ENCODE data around the gene RASL10B.

The RASL10B gene, protein sequence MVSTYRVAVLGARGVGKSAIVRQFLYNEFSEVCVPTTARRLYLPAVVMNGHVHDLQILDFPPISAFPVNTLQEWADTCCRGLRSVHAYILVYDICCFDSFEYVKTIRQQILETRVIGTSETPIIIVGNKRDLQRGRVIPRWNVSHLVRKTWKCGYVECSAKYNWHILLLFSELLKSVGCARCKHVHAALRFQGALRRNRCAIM

GRCh38 chr17:35731239-35731916, at the start of gene RASL10B:
Gene RASL10B (plus strand): TSS chr17:35731639. CDS start chr17:35735185, 3,546 bp downstream.
- POLR2A ChIA-PET, result no interaction called here
- CTCF ChIA-PET, result interaction anchor here (0.9 to 2.2 kb wide), 6 partner anchors 11 to 118 kb away, joined by 3 to 14 read pairs (median 6); no protein-coding TSS in a partner anchor
- DNase-seq (ENCODE audit: extremely low spot score), result peak; percentile 53

GRCh38 chr17:35683591-35683990, 47.8 kb upstream of the RASL10B start:
- TF ChIP-seq, protein P1, sequence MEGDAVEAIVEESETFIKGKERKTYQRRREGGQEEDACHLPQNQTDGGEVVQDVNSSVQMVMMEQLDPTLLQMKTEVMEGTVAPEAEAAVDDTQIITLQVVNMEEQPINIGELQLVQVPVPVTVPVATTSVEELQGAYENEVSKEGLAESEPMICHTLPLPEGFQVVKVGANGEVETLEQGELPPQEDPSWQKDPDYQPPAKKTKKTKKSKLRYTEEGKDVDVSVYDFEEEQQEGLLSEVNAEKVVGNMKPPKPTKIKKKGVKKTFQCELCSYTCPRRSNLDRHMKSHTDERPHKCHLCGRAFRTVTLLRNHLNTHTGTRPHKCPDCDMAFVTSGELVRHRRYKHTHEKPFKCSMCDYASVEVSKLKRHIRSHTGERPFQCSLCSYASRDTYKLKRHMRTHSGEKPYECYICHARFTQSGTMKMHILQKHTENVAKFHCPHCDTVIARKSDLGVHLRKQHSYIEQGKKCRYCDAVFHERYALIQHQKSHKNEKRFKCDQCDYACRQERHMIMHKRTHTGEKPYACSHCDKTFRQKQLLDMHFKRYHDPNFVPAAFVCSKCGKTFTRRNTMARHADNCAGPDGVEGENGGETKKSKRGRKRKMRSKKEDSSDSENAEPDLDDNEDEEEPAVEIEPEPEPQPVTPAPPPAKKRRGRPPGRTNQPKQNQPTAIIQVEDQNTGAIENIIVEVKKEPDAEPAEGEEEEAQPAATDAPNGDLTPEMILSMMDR (IDR thresholded peaks at IDR 0.05; ENCODE audit: control extremely low read depth, extremely low read depth, low read depth, missing control alignments), result no peak
- no peak for DNase-seq (ENCODE audit: extremely low spot score)
- ChIA-PET CTCF (interaction anchor here (1.3 to 1.7 kb wide), 2 partner anchors 10 to 20 kb away, joined by 3 to 7 read pairs; no protein-coding TSS in a partner anchor), POLR2A (no interaction called here)

More at GRCh38 chr17:35731239-35731916, at the start of gene RASL10B:
- TF ChIP-seq, protein P1 (IDR thresholded peaks at IDR 0.05; ENCODE audit: control extremely low read depth, extremely low read depth, low read depth, missing control alignments), result no peak

DNA sequence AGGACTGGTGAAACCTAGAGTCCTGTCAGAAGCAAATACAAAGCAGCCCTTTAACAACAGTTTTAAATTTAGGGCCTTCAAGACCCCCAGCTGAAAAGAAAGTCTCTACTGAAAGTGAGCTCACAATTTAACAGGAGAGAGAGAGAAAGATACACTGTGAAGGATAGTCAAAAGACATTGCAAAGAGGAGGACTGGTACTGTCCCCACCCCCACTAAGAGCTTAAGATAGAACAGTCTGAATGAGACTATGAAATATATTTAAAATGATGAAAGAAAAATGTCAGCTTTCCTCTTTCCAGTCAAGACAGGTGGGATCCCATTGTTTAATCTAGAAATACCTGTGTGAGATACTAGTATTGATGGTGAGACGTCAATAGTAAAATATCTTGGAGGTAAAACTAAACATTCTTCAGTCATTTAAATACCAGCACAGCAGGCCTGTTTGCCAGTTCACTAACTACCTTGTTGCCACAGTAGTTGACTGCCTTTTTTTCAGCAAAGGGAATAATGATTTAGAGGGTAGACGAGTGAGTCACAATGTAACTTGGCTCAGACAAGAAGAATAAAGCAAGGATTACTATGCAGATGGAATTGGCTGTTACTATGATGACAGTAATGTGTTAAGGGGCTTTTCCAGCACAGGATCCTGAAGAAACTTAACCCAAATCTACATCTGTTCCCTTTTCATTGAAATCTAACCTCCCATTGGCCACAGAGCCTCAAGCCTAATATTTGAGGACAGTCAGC, 47.2 kb upstream of the RASL10B start:
- POLR2A ChIA-PET, result no interaction called here

DNA sequence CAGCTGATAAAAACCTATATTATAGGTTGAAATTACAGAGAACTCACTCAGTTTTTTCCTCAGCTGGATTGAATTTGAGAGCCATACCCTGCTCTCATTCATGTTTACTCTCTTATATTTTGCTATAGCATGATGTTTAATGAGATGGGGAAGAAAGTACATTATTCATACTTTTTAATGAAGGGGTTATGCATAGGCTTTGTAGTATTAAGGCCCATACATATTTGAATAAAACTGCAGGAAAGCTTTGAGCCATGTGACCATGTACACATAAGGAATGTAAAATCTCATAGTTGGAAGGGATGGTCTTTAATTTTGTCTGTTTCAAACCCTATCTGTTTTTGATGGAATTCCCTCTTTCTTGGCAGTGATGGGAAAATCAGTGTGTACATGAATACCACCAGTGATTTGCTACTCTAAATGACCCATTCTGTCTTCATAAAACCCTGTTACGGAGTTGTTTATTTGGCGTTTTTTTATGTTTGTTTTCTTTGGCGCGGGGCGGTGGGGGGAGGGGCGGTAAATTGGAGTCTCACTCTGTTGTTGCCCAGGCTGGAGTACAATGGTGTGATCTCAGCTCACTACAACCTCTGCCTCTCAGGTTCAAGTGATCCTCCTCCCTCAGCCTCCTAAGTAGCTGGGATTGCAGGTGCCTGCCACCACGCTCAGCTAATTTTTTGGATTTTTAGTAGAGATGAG, 38.8 kb upstream of the RASL10B start:
- TF ChIP-seq, protein P1 (IDR thresholded peaks at IDR 0.05; ENCODE audit: control extremely low read depth, extremely low read depth, low read depth, missing control alignments), result no peak
- ChIA-PET CTCF (interaction anchor here (1.2 to 1.5 kb wide), 3 partner anchors 11 to 81 kb away, joined by 3 to 5 read pairs (median 4); no protein-coding TSS in a partner anchor), POLR2A (interaction anchor here (0.6 kb wide), 1 partner anchor 11 kb away, joined by 6 read pairs; no protein-coding TSS in a partner anchor)
- no peak for DNase-seq (ENCODE audit: extremely low spot score)

More for the DNA sequence above, 47.2 kb upstream of the RASL10B start:
- DNase-seq (ENCODE audit: extremely low spot score), result no peak
- TF ChIP-seq, protein P1 (IDR thresholded peaks at IDR 0.05; ENCODE audit: control extremely low read depth, extremely low read depth, low read depth, missing control alignments), result no peak
- CTCF ChIA-PET, result interaction anchor here (1.3 to 1.7 kb wide), 2 partner anchors 11 to 21 kb away, joined by 3 to 7 read pairs; no protein-coding TSS in a partner anchor

GRCh38 chr17:35693662-35694061, 37.8 kb upstream of the RASL10B start:
- CTCF ChIA-PET, result interaction anchor here (0.9 to 1.5 kb wide), 2 partner anchors 56 to 82 kb away, joined by 3 to 4 read pairs; no protein-coding TSS in a partner anchor

More at GRCh38 chr17:35693662-35694061, 37.8 kb upstream of the RASL10B start:
- TF ChIP-seq, protein P1 (IDR thresholded peaks at IDR 0.05; ENCODE audit: control extremely low read depth, extremely low read depth, low read depth, missing control alignments), result no peak
- POLR2A ChIA-PET, result no interaction called here
- DNase-seq (ENCODE audit: extremely low spot score), result no peak

Measured in GM10248 (cell line).